H1 (cell line): ENCODE measurements around the gene PSME2. TPM values are rescaled to one million over a fixed set of nuclear protein-coding genes. Genes with fewer than 3 reads are reported as not detected.

Experiments
- BCL11A ChIP-seq, 2 experiments: IDR thresholded peaks; one replicate each; pipeline ENCODE4 v1.6.1; 2011; ENCODE audit warnings: low read depth in 2 of 2, low read length in 2 of 2, mild to moderate bottlenecking in 2 of 2
- CHD1 ChIP-seq: IDR thresholded peaks from 2 replicates; pipeline ENCODE4 v1.6.1; 2012; ENCODE audit warnings: low read depth, low read length, improper control_type of control experiment
- EGR1 ChIP-seq: IDR thresholded peaks from 2 replicates; pipeline ENCODE4 v1.6.1; 2011; ENCODE audit warnings: low read depth, low read length, borderline replicate concordance
- FOSL1 ChIP-seq: IDR thresholded peaks from 2 replicates; pipeline ENCODE4 v1.6.1; 2011; ENCODE audit warnings: mild to moderate bottlenecking, low read depth, low read length, moderate library complexity; ENCODE audit not compliant: insufficient read depth
- HDAC6 ChIP-seq: IDR thresholded peaks from one replicate; pipeline ENCODE4 v1.7.1; 2012; ENCODE audit warnings: low read depth, mild to moderate bottlenecking, inconsistent platforms, low read length, moderate library complexity
- KDM4A ChIP-seq: IDR thresholded peaks from one replicate; pipeline ENCODE4 v1.7.1; 2012; ENCODE audit warnings: low read depth, mild to moderate bottlenecking, moderate library complexity, low read length, inconsistent platforms; ENCODE audit not compliant: severe bottlenecking
- KDM5A ChIP-seq: fragments of 200-600 bp; IDR thresholded peaks from 2 replicates; pipeline ENCODE4 v1.7.1; 2012; ENCODE audit warnings: mild to moderate bottlenecking, low read length, inconsistent platforms, mixed read lengths
- POLR2AphosphoS5 ChIP-seq: IDR thresholded peaks from 2 replicates; pipeline ENCODE4 v1.6.1; 2011; ENCODE audit warnings: low read depth, low read length
- RFX5 ChIP-seq: IDR thresholded peaks from 2 replicates; pipeline ENCODE4 v1.6.1; 2011; ENCODE audit warnings: low read depth, low read length, improper control_type of control experiment, borderline replicate concordance
- SAP30 ChIP-seq: fragments of 300-600 bp; sonication (generic); IDR thresholded peaks from 2 replicates; pipeline ENCODE4 v1.7.1; 2012; ENCODE audit warnings: low read length, moderate library complexity, mild to moderate bottlenecking, inconsistent platforms; ENCODE audit not compliant: insufficient read depth, insufficient replicate concordance
- TEAD4 ChIP-seq: IDR thresholded peaks from 2 replicates; pipeline ENCODE4 v1.6.1; 2012; ENCODE audit warnings: low read depth, low read length, inconsistent platforms, mixed read lengths
- polyA plus RNA-seq, 7 experiments: library from polyadenylated mRNA; depleted of rRNA in 3 of 7; stranded (reverse) in 5 of 7; unstranded in 2 of 7; fragments of >200 nt in 5 of 7; fragments of 200-250 nt in 2 of 7; gene quantifications; 1 replicate in 5 of 7; 2 replicates in 1 of 7; 4 replicates in 1 of 7; pipeline versions ENCODE4 v1.2.1 to v1.2.3, GENCODE V29; 2011 to 2013; ENCODE audit warnings: missing spikeins in 2 of 7, mixed read lengths in 2 of 7
- total RNA-seq: library from RNA; stranded (reverse); fragmentation: NEBNext Ultra II Directional; extraction: Animal tissue kit (Norgen Biotek cat#: 25700); gene quantifications from 2 replicates; pipeline ENCODE4 v1.2.1, GENCODE V29; 2021
- TF ChIP-seq, protein P1 (sequence below): IDR thresholded peaks from 2 replicates; pipeline ENCODE4 v1.6.1; 2012; ENCODE audit warnings: inconsistent platforms

The PSME2 gene
- total and polyA plus RNA-seq, 2 of the 8 experiments (the other 6 are each of a cell fraction or from before 2014, with no cell fraction given): 71.8 to 111 TPM

DNA sequence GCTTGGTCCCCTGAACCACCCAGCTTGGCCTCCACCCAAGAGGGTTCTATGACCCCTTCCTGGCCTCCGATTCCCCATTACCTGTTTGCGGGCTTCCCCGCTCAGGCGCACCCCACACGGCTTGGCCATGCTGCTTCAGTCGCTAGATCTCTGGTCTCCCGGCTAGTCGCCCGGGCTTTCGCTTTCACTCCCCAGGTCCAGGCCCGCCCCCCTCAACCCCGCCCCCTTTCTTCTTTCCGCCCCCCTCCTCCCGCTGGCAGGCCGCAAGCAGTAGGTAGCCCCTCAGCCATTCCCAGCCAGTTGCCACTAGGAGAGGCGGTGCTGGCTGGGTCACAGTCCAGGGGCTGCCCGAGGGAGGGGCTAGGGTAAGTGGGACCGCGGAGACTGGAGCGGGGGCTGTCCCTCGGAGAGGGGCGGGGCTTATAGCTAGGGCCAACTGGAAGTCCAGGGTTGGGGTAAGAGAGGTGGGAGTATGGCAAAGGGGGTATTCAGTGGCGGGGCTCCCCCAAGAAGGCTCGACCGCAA, at the start of gene PSME2 (continued):
- TF ChIP-seq KDM5A (no peak), POLR2AphosphoS5 (peak; percentile 17; the same call in 1 of the 2 replicates), CHD1 (no peak), TEAD4 (0 out of 2 replicates have a peak, but pooled peaks have one; percentile 10), BCL11A (IDR thresholded peaks at IDR 0.05; ENCODE audit: low read depth in 2 of 2, low read length in 2 of 2) (no peak), RFX5 (no peak), FOSL1 (no peak), HDAC6 (no peak), KDM4A (no peak), SAP30 (no peak), EGR1 (peak; percentile 15; the same call in 1 of the 2 replicates)
- TF ChIP-seq, protein P1, sequence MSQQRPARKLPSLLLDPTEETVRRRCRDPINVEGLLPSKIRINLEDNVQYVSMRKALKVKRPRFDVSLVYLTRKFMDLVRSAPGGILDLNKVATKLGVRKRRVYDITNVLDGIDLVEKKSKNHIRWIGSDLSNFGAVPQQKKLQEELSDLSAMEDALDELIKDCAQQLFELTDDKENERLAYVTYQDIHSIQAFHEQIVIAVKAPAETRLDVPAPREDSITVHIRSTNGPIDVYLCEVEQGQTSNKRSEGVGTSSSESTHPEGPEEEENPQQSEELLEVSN: no peak
